Activated CD4-positive, alpha-beta T cell treated with anti-CD3 and anti-CD28 coated beads, Interleukin-2, amount 50 U/mL, for 16 hours (primary cell): Measurements from ENCODE around the gene GAB2.

Experiments
- DNase-seq: peaks from one replicate; pipeline ENCODE4 v3.0.0-alpha.2; 2020

GAB2 gene

GRCh38 chr11:78216571-78217287, 200.9 kb downstream of the GAB2 start:
- DNase-seq, result no peak

DNA sequence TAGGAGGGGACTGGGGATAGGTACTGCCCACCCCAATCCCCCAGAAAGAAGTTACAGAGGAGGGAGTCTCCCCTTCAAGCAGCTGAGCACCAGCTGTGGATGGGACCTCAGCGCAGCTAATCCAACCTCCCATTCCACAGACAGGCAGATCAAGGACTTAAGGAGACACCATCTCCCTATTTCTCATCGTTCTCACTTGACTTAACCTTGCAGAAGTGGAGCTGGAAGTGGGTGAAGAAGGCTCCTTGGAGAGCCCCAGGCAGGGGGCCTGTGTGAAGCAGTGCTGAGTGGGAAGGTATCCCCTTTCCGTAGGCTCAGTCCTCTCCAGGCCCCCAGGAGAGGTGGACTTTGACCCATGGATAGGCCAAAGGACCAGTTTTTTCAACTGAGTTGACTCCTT, 201.6 kb downstream of the GAB2 start:
- no peak for DNase-seq

- no peak for DNase-seq
Observed at GRCh38 chr11:78214331-78215194, 203.1 kb downstream of the GAB2 start.

GRCh38 chr11:78213526-78214330, 203.9 kb downstream of the GAB2 start:
- no peak for DNase-seq

DNA sequence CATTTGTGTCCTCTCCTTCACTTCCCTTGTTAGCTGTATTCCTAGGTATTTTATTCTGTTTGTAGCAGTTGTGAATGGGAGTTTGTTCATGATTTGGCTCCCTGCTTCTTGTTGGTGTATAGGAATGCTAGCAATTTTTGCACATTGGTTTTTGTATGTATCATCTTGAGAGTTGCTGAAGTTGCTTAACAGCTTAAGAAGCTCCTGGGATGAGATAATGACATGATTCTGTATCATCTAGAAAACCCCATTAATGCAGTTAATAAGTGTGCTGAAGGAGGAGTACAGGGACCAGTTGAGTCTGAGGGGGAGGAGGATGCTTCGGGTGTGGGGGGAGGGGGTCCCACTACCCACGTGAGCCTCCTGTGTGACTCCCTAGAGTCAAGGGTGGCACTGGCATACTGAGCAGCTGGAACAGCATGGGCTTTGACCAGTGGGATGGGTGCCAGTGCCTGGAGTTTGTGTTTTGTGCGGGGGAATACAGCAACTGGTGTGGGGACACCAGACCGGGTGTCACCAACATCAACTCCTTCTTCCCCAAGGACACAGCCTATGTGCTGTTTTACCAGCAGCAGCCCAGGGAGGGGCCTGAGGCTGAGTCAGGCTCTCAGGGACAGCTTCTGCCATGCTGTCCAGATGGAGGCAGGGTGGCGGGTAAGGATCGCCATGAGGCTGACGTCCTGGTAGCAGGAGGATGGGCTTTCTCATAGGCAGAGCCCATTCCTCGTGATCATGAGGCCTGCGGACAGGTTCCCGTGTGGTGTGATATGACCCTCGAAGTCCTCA, 204.8 kb downstream of the GAB2 start:
- no peak for DNase-seq

- no peak for DNase-seq
Observed at GRCh38 chr11:78211565-78211964, 206.1 kb downstream of the GAB2 start.

DNA sequence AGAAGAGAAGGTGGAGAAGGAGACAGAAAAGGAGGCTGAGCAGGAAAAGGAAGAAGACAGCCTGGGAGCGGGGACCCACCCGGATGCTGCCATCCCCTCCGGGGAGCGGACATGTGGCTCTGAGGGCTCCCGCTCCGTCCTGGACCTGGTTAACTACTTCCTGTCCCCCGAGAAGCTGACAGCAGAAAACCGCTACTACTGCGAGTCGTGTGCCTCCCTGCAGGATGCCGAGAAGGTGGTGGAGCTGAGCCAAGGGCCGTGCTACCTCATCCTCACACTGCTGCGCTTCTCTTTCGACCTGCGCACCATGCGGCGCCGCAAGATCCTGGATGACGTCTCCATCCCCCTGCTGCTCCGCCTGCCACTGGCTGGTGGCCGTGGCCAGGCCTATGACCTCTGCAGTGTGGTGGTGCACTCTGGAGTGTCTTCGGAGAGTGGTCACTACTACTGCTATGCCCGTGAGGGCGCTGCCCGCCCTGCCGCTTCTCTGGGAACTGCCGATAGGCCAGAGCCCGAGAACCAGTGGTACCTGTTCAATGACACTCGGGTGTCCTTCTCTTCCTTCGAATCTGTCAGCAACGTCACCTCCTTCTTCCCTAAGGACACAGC, 207.5 kb downstream of the GAB2 start:
- DNase-seq, result no peak

GRCh38 chr11:78209478-78209877, 208.1 kb downstream of the GAB2 start:
- no peak for DNase-seq

DNA sequence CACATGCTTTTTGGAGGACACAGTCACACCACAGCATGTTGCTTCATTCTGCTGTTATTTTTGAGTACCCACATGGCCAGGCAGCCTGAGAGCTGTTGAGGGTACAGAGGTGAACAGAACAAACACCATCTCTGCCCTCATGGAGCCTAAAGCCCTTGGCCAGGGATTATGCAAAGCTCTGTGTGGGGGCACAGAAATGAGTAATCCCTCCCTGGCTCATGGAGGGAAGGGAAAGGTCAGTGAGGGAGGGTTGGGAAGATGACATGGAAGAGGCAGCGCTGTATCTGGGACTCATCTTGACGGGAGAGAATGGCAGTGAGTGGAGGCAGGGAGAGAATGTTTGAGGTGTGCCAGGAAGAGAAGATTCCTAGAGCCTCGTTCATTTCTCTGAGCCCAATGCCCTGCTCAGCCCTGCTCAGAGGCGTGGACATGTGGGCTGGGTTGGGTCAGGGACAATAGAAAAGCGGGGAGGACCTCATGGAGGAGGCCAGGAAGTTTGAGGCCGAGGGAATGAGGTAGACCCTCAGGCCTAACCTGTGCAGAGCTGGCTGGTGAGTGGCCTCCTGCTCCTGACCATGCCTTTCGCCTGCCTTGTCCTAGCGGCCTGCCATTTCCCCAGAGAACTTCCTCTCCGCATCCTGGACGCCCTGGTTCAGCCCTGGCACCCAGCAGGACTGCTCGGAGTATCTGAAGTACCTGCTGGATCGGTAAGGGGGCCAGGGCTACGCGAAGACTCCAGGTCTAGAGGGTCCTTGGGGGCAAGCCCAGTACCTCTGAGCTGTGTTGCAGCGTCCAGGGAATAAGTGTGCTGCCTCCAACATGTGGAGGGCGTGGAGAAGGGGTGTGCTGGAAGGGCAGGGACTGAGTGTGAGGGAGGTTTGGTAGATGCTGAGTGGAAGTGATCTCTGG, 209.1 kb downstream of the GAB2 start:
- no peak for DNase-seq

- DNase-seq, result no peak
Observed at GRCh38 chr11:78207532-78208256, 209.9 kb downstream of the GAB2 start.

DNA sequence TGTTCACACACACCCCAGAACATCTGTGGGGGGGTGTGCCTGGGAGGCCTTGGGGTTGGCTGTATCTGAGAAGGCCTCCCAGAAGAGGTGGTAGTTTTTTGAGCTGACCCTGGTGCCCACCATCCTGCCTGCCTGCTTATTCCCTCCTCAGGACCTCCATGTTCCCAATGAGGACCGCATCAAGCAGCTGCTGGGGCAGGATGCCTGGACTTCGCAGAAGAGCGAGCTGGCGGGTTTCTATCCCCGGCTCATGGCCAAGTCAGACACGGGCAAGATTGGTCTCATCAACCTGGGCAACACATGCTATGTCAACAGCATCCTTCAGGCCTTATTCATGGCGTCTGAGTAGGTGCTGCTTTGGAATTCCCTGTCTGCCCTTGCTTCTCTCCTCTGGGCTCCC, 211.9 kb downstream of the GAB2 start:
- DNase-seq, result no peak

- DNase-seq, result no peak
Observed at GRCh38 chr11:78205256-78205655, 212.4 kb downstream of the GAB2 start.

DNA sequence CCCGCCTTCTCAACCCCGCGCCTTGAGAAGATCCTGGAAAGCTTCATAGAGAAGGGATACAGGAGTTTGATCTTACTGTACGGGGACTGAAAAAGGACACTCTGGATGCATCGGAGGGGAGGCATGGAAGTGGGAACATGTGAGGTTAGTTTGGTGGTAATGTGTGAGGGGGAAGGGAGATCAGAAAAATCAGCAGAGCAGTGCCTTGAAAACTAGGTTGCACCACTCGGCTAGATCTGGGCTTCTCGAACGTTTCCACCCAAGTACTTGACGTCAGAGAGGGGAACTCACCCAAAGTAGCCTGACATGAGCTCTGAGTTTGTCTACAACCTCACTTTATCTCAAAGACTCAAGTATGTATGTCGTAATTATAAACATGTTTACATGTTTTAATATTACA, 214.4 kb downstream of the GAB2 start:
- DNase-seq, result no peak

- peak; percentile 58 for DNase-seq
Observed at GRCh38 chr11:78202733-78203167, 214.9 kb downstream of the GAB2 start.

DNA sequence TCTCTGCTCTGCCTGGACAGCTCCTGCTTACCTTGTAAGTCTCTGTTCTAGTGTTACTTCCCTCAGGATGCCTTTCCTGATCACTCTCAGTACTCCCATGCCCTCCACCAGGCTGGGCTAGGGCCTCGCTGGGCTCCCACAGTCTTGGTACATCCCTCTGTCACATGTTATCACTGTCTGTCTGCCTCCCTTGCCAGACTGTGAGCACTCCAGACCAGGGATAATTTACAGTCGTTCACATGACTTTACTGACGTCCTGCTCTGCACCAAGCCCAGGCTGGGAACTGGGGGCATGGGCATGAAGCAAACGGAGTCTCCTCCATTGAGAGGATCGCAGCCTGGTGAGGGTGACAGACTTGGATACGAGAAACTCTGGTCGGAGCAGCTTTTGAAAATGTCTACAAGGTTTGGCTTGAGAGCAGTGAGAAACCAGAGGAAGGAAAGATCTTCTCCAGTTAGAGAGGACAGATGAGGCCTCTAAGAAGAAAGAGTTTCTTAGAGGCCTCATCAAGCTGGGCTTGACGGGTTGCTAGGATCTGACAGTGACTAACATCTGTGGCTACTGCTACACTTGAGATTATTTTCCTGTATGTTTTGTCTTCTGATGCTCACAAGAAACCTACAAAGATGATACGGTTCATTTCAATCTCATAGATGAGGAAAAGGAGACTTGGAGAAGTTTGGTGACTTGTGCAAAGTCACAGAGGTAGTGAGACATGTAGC, 216.4 kb downstream of the GAB2 start:
- no peak for DNase-seq

DNA sequence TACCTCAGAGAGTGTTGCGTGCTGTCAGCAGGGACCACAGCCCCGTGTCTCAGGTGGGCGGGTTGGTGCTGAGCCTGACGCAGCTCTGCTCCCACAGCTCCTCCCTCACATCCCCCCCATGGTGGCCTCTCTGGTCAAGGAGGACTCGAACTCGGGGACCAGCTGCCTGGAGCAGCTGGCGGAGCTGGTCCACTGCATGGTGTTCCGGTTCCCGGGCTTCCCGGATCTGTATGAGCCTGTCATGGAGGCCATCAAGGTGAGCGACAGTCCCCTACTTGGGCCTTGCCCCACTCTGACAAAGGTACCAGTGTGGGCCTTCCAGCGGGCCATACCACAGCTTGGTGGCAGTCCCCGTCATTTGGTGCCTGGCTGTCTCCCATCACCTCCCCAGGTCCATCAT, 217.1 kb downstream of the GAB2 start:
- no peak for DNase-seq

DNA sequence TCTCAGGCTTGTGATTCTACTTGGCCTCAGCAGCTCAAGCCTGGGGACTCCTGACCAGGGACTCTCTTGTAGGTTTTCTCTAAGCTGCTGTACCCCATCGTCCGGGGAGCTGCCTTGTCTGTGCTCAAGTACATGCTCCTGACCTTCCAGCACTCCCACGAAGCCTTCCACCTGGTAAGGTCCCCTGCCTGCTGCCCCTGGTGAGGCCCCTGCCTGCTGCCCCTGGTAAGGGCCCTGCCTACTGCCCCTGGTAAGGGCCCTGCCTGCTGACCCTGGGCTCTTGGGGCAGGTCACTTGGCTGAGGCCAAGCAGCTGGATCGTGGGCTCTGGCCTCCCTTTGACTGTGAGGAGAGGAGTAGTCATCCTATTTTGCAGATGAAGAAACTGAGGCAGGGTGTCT, 217.6 kb downstream of the GAB2 start:
- no peak for DNase-seq

DNA sequence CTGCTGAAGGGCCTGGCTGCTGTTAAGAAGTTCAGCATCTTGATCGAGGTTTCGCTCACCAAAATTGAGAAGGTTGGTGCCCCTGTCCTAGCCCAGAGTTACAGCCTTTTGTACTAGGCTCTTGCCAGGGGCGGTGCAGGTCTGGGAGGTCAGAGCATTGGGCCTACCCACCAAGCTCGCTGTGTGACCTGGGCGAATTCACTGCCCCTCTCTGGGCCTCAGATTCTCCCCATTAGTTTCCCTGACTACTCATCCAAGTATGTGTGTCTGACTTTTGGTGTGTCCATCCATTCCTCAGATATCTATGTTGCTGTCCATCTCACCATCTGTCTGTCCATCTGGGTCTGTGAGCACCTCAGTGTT, 218.0 kb downstream of the GAB2 start:
- no peak for DNase-seq

GRCh38 chr11:78199015-78199652, 218.5 kb downstream of the GAB2 start:
- no peak for DNase-seq
